ENCODE measurements around the gene CDK14.

DNA sequence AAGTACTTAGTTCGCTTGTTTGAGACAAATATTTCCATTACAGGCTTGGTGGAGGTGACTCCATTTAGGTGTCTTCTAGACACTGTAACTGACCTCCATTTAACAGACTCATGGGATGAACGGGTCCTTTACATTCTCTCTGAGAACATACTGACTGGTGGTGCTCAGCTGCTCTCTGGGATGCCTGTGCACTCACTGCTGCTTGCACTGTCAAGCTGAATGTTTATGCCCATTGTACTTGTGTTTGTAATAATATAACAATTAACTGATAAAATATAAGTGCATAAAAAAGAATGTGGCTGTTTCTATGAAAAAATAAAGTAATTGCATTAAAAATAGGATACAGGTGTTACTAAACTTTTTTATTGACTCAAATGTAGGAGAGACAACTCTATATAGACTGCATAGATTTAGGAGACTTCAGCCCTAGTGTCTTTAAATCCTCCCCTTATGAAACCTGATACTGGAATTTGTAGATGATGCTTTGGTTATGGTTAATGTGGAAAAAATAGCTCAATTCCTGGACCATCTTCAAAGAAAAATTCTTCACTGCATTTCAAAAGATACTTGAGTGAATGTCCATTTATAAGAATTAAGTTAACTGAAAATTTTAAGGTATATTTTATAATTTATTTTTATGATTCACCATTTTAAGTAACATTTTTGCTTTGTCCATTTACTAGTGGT lies 85.4 kb downstream of the CDK14 start:
- TF ChIP-seq CTCF (IDR thresholded peaks at IDR 0.05) (no peak), POLR2A (IDR thresholded peaks at IDR 0.05) (no peak)
